PC-3 (cell line): Measurements from ENCODE around the gene NASP.
"Not testable (repeated sequence)": the region's sequence is repeated elsewhere in the genome, so short reads cannot be mapped to it uniquely, and the experiment has no call there.

Experiments
- EZH2 ChIP-seq: fragments of 300-600 bp; sonication (generic); IDR thresholded peaks from one replicate; pipeline ENCODE4 v1.6.1; 2017; ENCODE audit warnings: antibody characterized with exemption, mild to moderate bottlenecking, low read length; ENCODE audit not compliant: unreplicated experiment
- TF ChIP-seq, protein P1 (sequence below): fragments of 300-600 bp; sonication (generic); conservative IDR thresholded peaks from 2 replicates; pipeline ENCODE4 v1.5.1; 2017; ENCODE audit warnings: antibody characterized with exemption, low read depth, mild to moderate bottlenecking, low read length

DNA sequence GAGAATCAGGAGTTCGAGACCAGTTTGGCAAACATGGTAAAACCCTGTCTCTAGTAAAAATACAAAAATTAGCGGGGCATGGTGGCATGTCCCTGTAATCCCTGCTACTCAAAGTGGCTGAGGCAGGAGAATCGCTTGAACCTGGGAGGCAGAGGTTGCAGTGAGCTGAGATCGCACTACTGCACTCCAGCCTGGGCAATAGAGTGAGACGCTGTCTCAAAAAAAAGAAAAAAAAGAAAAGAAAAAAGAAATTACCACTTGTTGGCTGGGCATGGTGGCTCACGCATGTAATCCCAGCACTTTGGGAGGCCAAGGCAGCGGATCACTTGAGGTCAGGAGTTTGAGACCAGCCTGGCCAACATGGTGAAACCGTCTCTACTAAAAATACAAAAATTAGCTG, 12.9 kb downstream of the NASP start:
- TF ChIP-seq, protein P1, sequence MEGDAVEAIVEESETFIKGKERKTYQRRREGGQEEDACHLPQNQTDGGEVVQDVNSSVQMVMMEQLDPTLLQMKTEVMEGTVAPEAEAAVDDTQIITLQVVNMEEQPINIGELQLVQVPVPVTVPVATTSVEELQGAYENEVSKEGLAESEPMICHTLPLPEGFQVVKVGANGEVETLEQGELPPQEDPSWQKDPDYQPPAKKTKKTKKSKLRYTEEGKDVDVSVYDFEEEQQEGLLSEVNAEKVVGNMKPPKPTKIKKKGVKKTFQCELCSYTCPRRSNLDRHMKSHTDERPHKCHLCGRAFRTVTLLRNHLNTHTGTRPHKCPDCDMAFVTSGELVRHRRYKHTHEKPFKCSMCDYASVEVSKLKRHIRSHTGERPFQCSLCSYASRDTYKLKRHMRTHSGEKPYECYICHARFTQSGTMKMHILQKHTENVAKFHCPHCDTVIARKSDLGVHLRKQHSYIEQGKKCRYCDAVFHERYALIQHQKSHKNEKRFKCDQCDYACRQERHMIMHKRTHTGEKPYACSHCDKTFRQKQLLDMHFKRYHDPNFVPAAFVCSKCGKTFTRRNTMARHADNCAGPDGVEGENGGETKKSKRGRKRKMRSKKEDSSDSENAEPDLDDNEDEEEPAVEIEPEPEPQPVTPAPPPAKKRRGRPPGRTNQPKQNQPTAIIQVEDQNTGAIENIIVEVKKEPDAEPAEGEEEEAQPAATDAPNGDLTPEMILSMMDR, result not testable (repeated sequence)
- not testable (repeated sequence) for TF ChIP-seq EZH2
